Panc1 (cell line): ENCODE data around the gene NFX1. TPM values are rescaled to one million over a fixed set of nuclear protein-coding genes. Genes with fewer than 3 reads are reported as not detected.

Experiments used
- ATAC-seq: fragments of 200-7000 bp; cut with Tn5 transposase; 2 replicates; pipeline ENCODE4 v1.9.1; 2020; ENCODE audit warnings: mild to moderate bottlenecking, moderate library complexity
- BruUV-seq: library from RNA; stranded (reverse); fragments of 400-500 nt; replicated peaks from 2 replicates; lab custom pipeline; 2021; lab: Mats Ljungman, UMichigan
- CTCF ChIA-PET: fragments of 300-600 bp; sonication (Branson Sonifier 250); formaldehyde crosslinking; loops from one replicate; lab custom pipeline; 2022; ENCODE audit warnings: antibody characterized with exemption; lab: Charles Lee
- POLR2A ChIA-PET: fragments of 300-600 bp; sonication (Branson Sonifier 250); formaldehyde crosslinking; loops from one replicate; lab custom pipeline; 2022; ENCODE audit warnings: antibody characterized with exemption; lab: Charles Lee
- DNase-seq: peaks from one replicate; pipeline ENCODE4 v3.0.0-alpha.2; 2010; ENCODE audit warnings: low read depth, low spot score
- H3K27ac ChIP-seq: 2 replicates; pipeline ENCODE4 v1.5.1; 2011; ENCODE audit warnings: mild to moderate bottlenecking, low read length, inconsistent platforms
- H3K27me3 ChIP-seq: fragments of 200-500 bp; sonication (Bioruptor generic); 2 replicates; pipeline ENCODE4 v1.6.0; 2014; ENCODE audit warnings: low read length, inconsistent platforms; ENCODE audit not compliant: control insufficient read depth, insufficient read depth
- H3K36me3 ChIP-seq: fragments of 200-500 bp; sonication (Bioruptor generic); 2 replicates; pipeline ENCODE4 v1.5.1; 2014; ENCODE audit warnings: inconsistent platforms, mild to moderate bottlenecking, low read length, moderate library complexity; ENCODE audit not compliant: control insufficient read depth, insufficient read depth
- H3K4me1 ChIP-seq: 2 replicates; pipeline ENCODE4 v1.5.1; 2011; ENCODE audit warnings: inconsistent platforms, mild to moderate bottlenecking, low read length, moderate library complexity; ENCODE audit not compliant: control insufficient read depth, insufficient read depth
- H3K4me3 ChIP-seq, 2 experiments: 2 replicates each; pipeline ENCODE4 v1.5.1; 2011 to 2012; ENCODE audit warnings: low read depth in 2 of 2, low read length in 2 of 2, mild to moderate bottlenecking in 2 of 2, inconsistent platforms in 1 of 2, moderate library complexity in 1 of 2
- H3K9me3 ChIP-seq: fragments of 200-500 bp; sonication (Bioruptor generic); 2 replicates; pipeline ENCODE4 v1.5.1; 2014; ENCODE audit warnings: low read depth, mild to moderate bottlenecking, inconsistent platforms, low read length, moderate library complexity; ENCODE audit not compliant: control insufficient read depth, insufficient read depth
- CTCF ChIP-seq: fragments of 450-650 bp; IDR thresholded peaks from 2 replicates; pipeline ENCODE4 v1.5.1; 2017; ENCODE audit warnings: mild to moderate bottlenecking
- POLR2AphosphoS5 ChIP-seq: IDR thresholded peaks from 2 replicates; pipeline ENCODE4 v1.6.1; 2012; ENCODE audit warnings: mild to moderate bottlenecking, low read depth, low read length, moderate library complexity
- REST ChIP-seq, 2 experiments: IDR thresholded peaks; 2 replicates each; pipeline ENCODE4 v1.6.1; 2011 to 2012; ENCODE audit warnings: low read depth in 2 of 2, control low read depth in 1 of 2, low read length in 1 of 2, mild to moderate bottlenecking in 1 of 2, moderate library complexity in 1 of 2; ENCODE audit not compliant: insufficient read depth in 1 of 2
- SIN3A ChIP-seq: IDR thresholded peaks from 2 replicates; pipeline ENCODE4 v1.6.1; 2012; ENCODE audit warnings: low read depth, mild to moderate bottlenecking, low read length, moderate library complexity, borderline replicate concordance; ENCODE audit not compliant: insufficient read depth
- TCF7L2 ChIP-seq: IDR thresholded peaks from 2 replicates; pipeline ENCODE4 v1.6.1; 2011; ENCODE audit warnings: mild to moderate bottlenecking, low read depth, low read length, inconsistent platforms
- in situ Hi-C: cut with HindIII; loops from 2 replicates; pipeline ENCODE4 v1.10.0; 2016; ENCODE audit warnings: low sequenced_read_pairs, low pct_unique_long_range_greater_than_20kb
- intact Hi-C: fragments of 100-400 bp; cut with micrococcal nuclease; formaldehyde crosslinking; loops from one replicate; pipeline ENCODE4 v1.10.0; 2022; ENCODE audit not compliant: unreplicated experiment
- total RNA-seq: library from RNA; stranded (reverse); gene quantifications from one replicate; pipeline ENCODE4 v1.2.1, GENCODE V29; 2021; ENCODE audit not compliant: unreplicated experiment

Gene NFX1
- total RNA-seq, 1 experiment from 2014 or later: 38.1 TPM

GRCh38 chr9:33404788-33405362 is 114.6 kb downstream of the NFX1 start:
- H3K27ac ChIP-seq: no peak overlapping the region
- intact Hi-C loops (loop anchor here (5.0 kb wide), 2 partner anchors 47 to 62 kb away; no protein-coding TSS in a partner anchor), in situ Hi-C loops (no loop called here)
- H3K4me1 ChIP-seq: 0 out of 2 replicates have a peak, but pooled peaks cover 3% of the 10 kb centered on the region
- no peak overlapping the region for H3K4me3 ChIP-seq
- TF ChIP-seq SIN3A: no peak
- no peak for TF ChIP-seq CTCF
- no peak for TF ChIP-seq TCF7L2
- TF ChIP-seq REST (IDR thresholded peaks at IDR 0.05; ENCODE audit: insufficient read depth in 1 of 2, low read depth in 2 of 2, low read length in 1 of 2): no peak
- no peak for DNase-seq
- BruUV-seq: no TSS peak
- no peaks in the 10 kb centered on the region for H3K36me3 ChIP-seq
- POLR2A ChIA-PET: interaction anchor here (0.7 kb wide), 1 partner anchor 53 kb away, joined by 3 read pairs; no protein-coding TSS in a partner anchor
- no peaks in the 10 kb centered on the region for H3K27me3 ChIP-seq
- H3K9me3 ChIP-seq: no peaks in the 10 kb centered on the region
- CTCF ChIA-PET: interaction anchor here (0.8 to 3.0 kb wide), 4 partner anchors 10 to 69 kb away, joined by 3 to 11 read pairs (median 6); partner anchors contain the start of gene NOL6
- peak; percentile 46; the same call in 1 of the 2 replicates for ATAC-seq

GRCh38 chr9:33407061-33407460 is 116.7 kb downstream of the NFX1 start:
- BruUV-seq: no TSS peak
- intact Hi-C loops: loop anchor here (5.0 kb wide), 1 partner anchor 60 kb away; no protein-coding TSS in a partner anchor
- DNase-seq (no peak), ATAC-seq (no peak)
- Histone ChIP-seq H3K27ac (no peak overlapping the region), H3K9me3 (no peaks in the 10 kb centered on the region), H3K27me3 (no peaks in the 10 kb centered on the region), H3K36me3 (no peaks in the 10 kb centered on the region), H3K4me1 (0 out of 2 replicates have a peak, but pooled peaks cover 3% of the 10 kb centered on the region), H3K4me3 (no peak overlapping the region)
- TF ChIP-seq CTCF (no peak), SIN3A (no peak), TCF7L2 (no peak), REST (IDR thresholded peaks at IDR 0.05; ENCODE audit: insufficient read depth in 1 of 2, low read depth in 2 of 2, low read length in 1 of 2) (no peak), POLR2AphosphoS5 (no peak)
- CTCF ChIA-PET: interaction anchor here (1.4 kb wide), 1 partner anchor 45 kb away, joined by 3 read pairs; no protein-coding TSS in a partner anchor
- in situ Hi-C loops: no loop called here
- POLR2A ChIA-PET: no interaction called here
